ENCODE results near the gene CNST. TPM values are rescaled to one million over a fixed set of nuclear protein-coding genes. Genes with fewer than 3 reads are reported as not detected.
A peak's percentile ranks its signal among the peaks of the same experiment; 100 is the strongest.

Gene CNST
- total and polyA plus RNA-seq, 9 of the 15 experiments (the other 6 are each of a cell fraction or from before 2014, with no cell fraction given): 17.0 to 55.3 (median 30.8) TPM

GRCh38 chr1:246566128-246566812, at the start of gene CNST, which contains the start of gene TFB2M (continued):
- TF ChIP-seq AFF1 (IDR thresholded peaks at IDR 0.05; ENCODE audit: low read depth in 1 of 2, partially characterized antibody in 2 of 2) (no peak), NCOR1 (IDR thresholded peaks at IDR 0.05) (no peak), CUX1 (CRISPR knock-in tag; IDR thresholded peaks at IDR 0.05) (no peak), GABPA (tag; conservative IDR thresholded peaks at IDR 0.05; ENCODE audit: low read depth) (peak; percentile 99), SNIP1 (IDR thresholded peaks at IDR 0.05; ENCODE audit: low read depth) (peak; percentile 98), UBTF (IDR thresholded peaks at IDR 0.05; ENCODE audit: borderline replicate concordance in 1 of 2, low read depth in 2 of 2, low read length in 2 of 2) (peak in 1 of 2 experiments; percentile 88; a peak in 2 of 4 replicates), TEAD1 (CRISPR knock-in tag; IDR thresholded peaks at IDR 0.05) (peak in 1 of 2 experiments; percentile 89; a peak in 1 of 4 replicates), NR2F6 (CRISPR knock-in tag; IDR thresholded peaks at IDR 0.05) (no peak), TAF15 (IDR thresholded peaks at IDR 0.05; ENCODE audit: low read depth, low read length) (no peak), RFX1 (IDR thresholded peaks at IDR 0.05) (no peak), TGIF2 (CRISPR knock-in tag; IDR thresholded peaks at IDR 0.05) (peak; percentile 22; the same call in 1 of the 2 replicates), ZNF512 (tag; IDR thresholded peaks at IDR 0.05) (no peak), NFIC (IDR thresholded peaks at IDR 0.05) (0 out of 2 replicates have a peak, but pooled peaks have one; percentile 12), MCM3 (IDR thresholded peaks at IDR 0.05) (no peak)

Measured in K562 (cell line).